Prostate gland (tissue), 2 donors: ENCODE data around the gene FER. TPM values are rescaled to one million over a fixed set of nuclear protein-coding genes. Genes with fewer than 3 reads are reported as not detected.
"Not testable (repeated sequence)": the region's sequence is repeated elsewhere in the genome, so short reads cannot be mapped to it uniquely, and the experiment has no call there.

Experiments used
- DNase-seq: peaks from one replicate; pipeline ENCODE4 v3.0.0-alpha.2; 2019; ENCODE audit warnings: low spot score
- H3K27ac ChIP-seq, 2 donors: fragments of 200-600 bp; sonication (generic); 2 replicates each; pipeline ENCODE4 v1.5.1; 2017 to 2019
- H3K27me3 ChIP-seq: fragments of 200-600 bp; sonication (generic); replicated peaks from 2 replicates; pipeline ENCODE4 v1.5.1; 2019; ENCODE audit not compliant: insufficient read depth
- H3K36me3 ChIP-seq, 2 donors: fragments of 200-600 bp; sonication (generic); 1 replicate in 1 of 2; 2 replicates in 1 of 2; pipeline versions ENCODE4 v1.5.1 to v1.8.1; 2017 to 2019
- H3K4me1 ChIP-seq: fragments of 200-600 bp; sonication (generic); replicated peaks from 2 replicates; pipeline ENCODE4 v1.5.1; 2019
- H3K4me3 ChIP-seq, 2 donors: fragments of 200-600 bp; sonication (generic); 2 replicates each; pipeline ENCODE4 v1.5.1; 2017 to 2019
- H3K9me3 ChIP-seq: fragments of 200-600 bp; sonication (generic); 2 replicates; pipeline ENCODE4 v1.5.1; 2017
- POLR2A ChIP-seq: fragments of 450-650 bp; IDR thresholded peaks from one replicate; pipeline ENCODE4 v1.6.1; 2016; ENCODE audit warnings: antibody characterized with exemption, mild to moderate bottlenecking
- POLR2AphosphoS5 ChIP-seq: sonication (generic); formaldehyde crosslinking; IDR thresholded peaks from one replicate; pipeline ENCODE4 v1.6.1; 2017; ENCODE audit warnings: antibody characterized with exemption
- WGBS: methylation state at CpG from one replicate; pipeline ENCODE4 v1.1.5; 2018; 5-methylcytosine and 5-hydroxymethylcytosine counted together
- intact Hi-C: fragments of 100-400 bp; cut with DNase I; formaldehyde crosslinking; loops from one replicate; pipeline ENCODE4 v1.14.2; 2022
- total RNA-seq, 2 donors: library from RNA; depleted of rRNA; stranded (reverse); fragments of >200 nt; gene quantifications; one replicate each; pipeline ENCODE4 v1.1.0, GENCODE V29; 2016
- TF ChIP-seq, protein P1 (sequence below), 4 experiments: fragments of 200-600 bp in 2 of 4; fragments of 450-650 bp in 2 of 4; sonication (generic) in 2 of 4; IDR thresholded peaks; 1 replicate in 3 of 4; 2 replicates in 1 of 4; pipeline ENCODE4 v1.5.1; 2016 to 2019; ENCODE audit warnings: antibody characterized with exemption in 4 of 4, mild to moderate bottlenecking in 2 of 4, moderate library complexity in 2 of 4

The FER gene
- total RNA-seq, 2 donors from 2014 or later = 9.1 to 36.0 TPM

DNA sequence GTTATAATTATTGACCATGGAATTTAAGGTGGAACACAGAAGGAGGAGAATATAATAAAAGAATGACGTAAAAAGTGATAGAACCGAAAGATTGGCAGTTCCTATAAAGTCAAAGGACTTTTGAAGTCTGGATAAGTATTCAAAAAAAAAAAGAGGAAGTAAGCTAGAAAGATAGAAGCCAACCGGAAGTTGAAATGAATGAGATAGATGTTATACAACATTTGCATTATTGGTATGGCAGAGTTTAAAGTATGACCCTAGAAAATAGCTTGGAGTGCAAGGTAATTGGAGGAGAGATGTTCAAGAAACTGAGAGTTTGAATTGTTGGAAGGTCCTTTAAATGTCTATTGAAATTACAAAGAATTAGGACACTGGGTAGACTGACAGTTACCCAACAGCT is 293.6 kb downstream of the FER start:
- no peak overlapping the region for H3K4me3 ChIP-seq
- no peaks in the 10 kb centered on the region for H3K27me3 ChIP-seq
- H3K9me3 ChIP-seq = no peaks in the 10 kb centered on the region
- intact Hi-C loops = no loop called here
- H3K36me3 ChIP-seq = no peaks in the 10 kb centered on the region
- TF ChIP-seq, protein P1, sequence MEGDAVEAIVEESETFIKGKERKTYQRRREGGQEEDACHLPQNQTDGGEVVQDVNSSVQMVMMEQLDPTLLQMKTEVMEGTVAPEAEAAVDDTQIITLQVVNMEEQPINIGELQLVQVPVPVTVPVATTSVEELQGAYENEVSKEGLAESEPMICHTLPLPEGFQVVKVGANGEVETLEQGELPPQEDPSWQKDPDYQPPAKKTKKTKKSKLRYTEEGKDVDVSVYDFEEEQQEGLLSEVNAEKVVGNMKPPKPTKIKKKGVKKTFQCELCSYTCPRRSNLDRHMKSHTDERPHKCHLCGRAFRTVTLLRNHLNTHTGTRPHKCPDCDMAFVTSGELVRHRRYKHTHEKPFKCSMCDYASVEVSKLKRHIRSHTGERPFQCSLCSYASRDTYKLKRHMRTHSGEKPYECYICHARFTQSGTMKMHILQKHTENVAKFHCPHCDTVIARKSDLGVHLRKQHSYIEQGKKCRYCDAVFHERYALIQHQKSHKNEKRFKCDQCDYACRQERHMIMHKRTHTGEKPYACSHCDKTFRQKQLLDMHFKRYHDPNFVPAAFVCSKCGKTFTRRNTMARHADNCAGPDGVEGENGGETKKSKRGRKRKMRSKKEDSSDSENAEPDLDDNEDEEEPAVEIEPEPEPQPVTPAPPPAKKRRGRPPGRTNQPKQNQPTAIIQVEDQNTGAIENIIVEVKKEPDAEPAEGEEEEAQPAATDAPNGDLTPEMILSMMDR (IDR thresholded peaks at IDR 0.05) = no peak
- TF ChIP-seq POLR2A = no peak
- TF ChIP-seq POLR2AphosphoS5 = no peak
- H3K27ac ChIP-seq = no peak overlapping the region
- no peak for DNase-seq
- no peaks in the 10 kb centered on the region for H3K4me1 ChIP-seq
- 92% methylated on average over 3 of the region's 3 CpGs for WGBS

DNA sequence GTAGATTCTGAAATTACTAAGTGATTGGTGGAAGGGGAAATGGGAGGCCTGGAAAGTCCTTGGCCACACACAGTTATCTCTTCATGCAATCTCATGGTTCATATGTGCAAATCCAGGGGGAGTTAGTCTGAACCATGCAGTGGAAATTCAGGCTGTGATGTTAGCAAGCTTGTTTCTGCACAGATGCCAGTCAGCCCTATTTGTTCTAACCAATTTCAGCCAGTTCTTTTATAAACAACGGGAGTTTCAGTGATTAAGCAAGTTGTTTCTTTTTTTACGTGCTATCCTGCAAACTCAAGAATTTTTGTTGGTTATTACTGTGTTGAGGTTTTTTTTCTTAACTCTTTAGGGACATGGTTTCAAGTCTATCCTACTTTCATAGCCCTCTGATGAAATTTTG is 298.0 kb downstream of the FER start:
- WGBS = 22% methylated on average over 2 of the region's 2 CpGs
- Histone ChIP-seq H3K36me3 (no peaks in the 10 kb centered on the region), H3K27ac (no peak overlapping the region), H3K27me3 (no peaks in the 10 kb centered on the region), H3K4me1 (no peaks in the 10 kb centered on the region), H3K4me3 (no peak overlapping the region), H3K9me3 (no peaks in the 10 kb centered on the region)
- intact Hi-C loops = no loop called here
- no peak for DNase-seq
- no peak for TF ChIP-seq POLR2A
- no peak for TF ChIP-seq POLR2AphosphoS5
- TF ChIP-seq, protein P1 (IDR thresholded peaks at IDR 0.05) = no peak

DNA sequence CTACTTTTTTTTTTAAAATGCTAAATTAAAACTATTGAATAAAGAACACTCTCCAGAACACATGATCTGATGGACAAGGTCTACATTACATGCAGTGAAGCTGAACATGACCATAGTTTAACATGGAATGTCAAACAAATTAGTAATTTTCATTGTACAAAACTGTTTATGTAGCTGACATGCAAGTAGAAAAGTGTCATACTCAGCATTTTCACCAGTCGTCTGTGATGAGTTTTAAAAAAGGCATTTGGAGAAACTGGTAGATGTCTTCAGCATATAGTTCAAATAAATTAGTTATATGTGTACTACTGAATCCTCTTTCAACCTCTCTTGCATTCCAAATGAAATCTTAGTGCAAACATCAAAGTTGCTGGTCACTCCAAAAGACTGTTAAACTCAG is 301.9 kb downstream of the FER start:
- 82% methylated on average over 1 of the region's 1 CpG for WGBS
- intact Hi-C loops = no loop called here
- Histone ChIP-seq H3K27ac (no peak overlapping the region), H3K36me3 (no peaks in the 10 kb centered on the region), H3K27me3 (no peaks in the 10 kb centered on the region), H3K4me1 (no peaks in the 10 kb centered on the region), H3K9me3 (no peaks in the 10 kb centered on the region), H3K4me3 (no peak overlapping the region)
- no peak for DNase-seq
- TF ChIP-seq POLR2AphosphoS5 (no peak), POLR2A (no peak)
- TF ChIP-seq, protein P1 (IDR thresholded peaks at IDR 0.05) = no peak

DNA sequence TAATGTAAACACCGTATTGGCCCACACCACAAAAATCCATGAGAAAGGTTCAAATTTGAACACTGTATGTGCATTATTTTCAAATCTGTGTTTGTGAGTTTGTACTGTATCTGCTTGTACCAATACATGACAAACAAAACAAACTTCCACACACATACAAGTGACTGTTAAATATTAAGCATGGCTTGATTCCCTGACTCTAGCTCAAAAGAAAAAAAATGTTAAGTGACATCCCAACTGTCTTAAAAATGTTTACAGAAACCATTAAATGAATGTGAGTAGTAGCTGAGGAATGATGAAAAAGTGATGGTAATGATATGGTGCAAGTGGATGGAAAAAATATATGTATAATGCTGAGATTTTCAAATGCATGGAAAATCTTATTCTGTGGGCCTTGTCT is 302.6 kb downstream of the FER start:
- H3K9me3 ChIP-seq, H3K27me3 ChIP-seq, H3K36me3 ChIP-seq, H3K4me3 ChIP-seq, H3K4me1 ChIP-seq, DNase-seq, H3K27ac ChIP-seq, intact Hi-C loops: not testable (repeated sequence)
- 39% methylated on average over 1 of the region's 1 CpG for WGBS

DNA sequence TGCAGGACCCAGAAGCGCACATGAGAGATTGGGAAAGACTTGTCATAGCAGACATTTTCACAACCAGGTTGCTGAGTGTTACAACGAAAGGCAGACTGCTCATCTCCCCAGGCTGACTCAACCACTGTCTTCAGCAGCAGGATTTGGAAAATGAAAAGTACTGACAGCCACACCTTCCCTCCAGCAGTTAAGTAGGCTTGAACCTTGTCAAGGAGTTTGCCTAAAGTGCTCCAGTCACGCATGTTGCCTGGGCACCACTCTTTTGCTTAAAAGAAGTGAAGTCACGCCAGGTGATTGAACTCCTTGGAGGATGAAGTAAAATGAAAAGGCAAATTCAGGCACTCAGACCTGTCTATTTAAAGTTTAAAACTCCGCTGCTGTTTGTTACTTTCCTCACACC is 304.5 kb downstream of the FER start:
- H3K27me3 ChIP-seq, DNase-seq, H3K4me3 ChIP-seq, H3K27ac ChIP-seq, intact Hi-C loops, H3K9me3 ChIP-seq, H3K36me3 ChIP-seq, H3K4me1 ChIP-seq: not testable (repeated sequence)
- 94% methylated on average over 5 of the region's 5 CpGs for WGBS

DNA sequence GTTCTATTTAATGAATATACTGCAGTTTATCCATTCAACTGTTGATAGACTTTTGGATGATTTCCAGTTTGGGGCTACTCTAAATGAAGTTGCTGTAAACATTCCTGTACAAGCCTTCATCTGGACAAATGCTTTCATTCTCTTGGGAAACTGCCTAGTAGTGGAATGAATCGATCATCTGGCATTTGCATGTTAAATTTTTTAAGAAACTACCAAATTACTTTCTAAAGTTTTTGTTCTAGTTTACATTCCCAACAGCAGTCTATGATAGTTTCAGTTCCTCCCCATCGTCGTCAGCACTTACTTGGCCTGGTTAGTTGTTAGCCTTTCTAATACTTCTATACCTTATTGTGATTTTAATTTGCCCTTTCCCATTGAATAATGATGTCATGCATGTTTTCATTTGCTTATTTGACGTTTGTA is 306.3 kb downstream of the FER start:
- Histone ChIP-seq H3K27me3 (no peaks in the 10 kb centered on the region), H3K9me3 (no peaks in the 10 kb centered on the region), H3K36me3 (no peaks in the 10 kb centered on the region), H3K27ac (no peak overlapping the region), H3K4me3 (no peak overlapping the region), H3K4me1 (no peaks in the 10 kb centered on the region)
- no peak for DNase-seq
- WGBS = 86% methylated on average over 4 of the region's 4 CpGs
- intact Hi-C loops = no loop called here
- TF ChIP-seq POLR2A (no peak), POLR2AphosphoS5 (no peak)
- TF ChIP-seq, protein P1 (IDR thresholded peaks at IDR 0.05) = no peak
